Activated naive CD4-positive, alpha-beta T cell treated with anti-CD3 and anti-CD28 coated beads for 36 hours (primary cell): Measurements from ENCODE around the gene C20orf144. TPM values are rescaled to one million over a fixed set of nuclear protein-coding genes. Genes with fewer than 3 reads are reported as not detected.
"Not testable (repeated sequence)": the region's sequence is repeated elsewhere in the genome, so short reads cannot be mapped to it uniquely, and the experiment has no call there.

Experiments used
- CTCF ChIA-PET: fragments of 350-600 bp; sonication (Branson Sonifier 250); formaldehyde crosslinking; loops from one replicate; lab custom pipeline; 2021; ENCODE audit warnings: antibody characterized with exemption; lab: Charles Lee
- DNase-seq: peaks from one replicate; pipeline ENCODE4 v3.0.0-alpha.2; 2020
- H3K27ac Mint-ChIP-seq: one replicate; pipeline ENCODE4 v1.8.0; 2021; ENCODE audit warnings: mild to moderate bottlenecking, mixed read lengths
- H3K27me3 Mint-ChIP-seq: one replicate; pipeline ENCODE4 v1.8.0; 2021; ENCODE audit warnings: low read depth, mixed read lengths
- H3K36me3 Mint-ChIP-seq: one replicate; pipeline ENCODE4 v1.8.0; 2021; ENCODE audit warnings: low read depth, mixed read lengths
- H3K4me1 Mint-ChIP-seq: one replicate; pipeline ENCODE4 v1.8.0; 2021; ENCODE audit warnings: low read depth, mixed read lengths
- H3K4me3 Mint-ChIP-seq: one replicate; pipeline ENCODE4 v1.8.0; 2021; ENCODE audit warnings: mild to moderate bottlenecking, moderate library complexity, mixed read lengths
- H3K9me3 Mint-ChIP-seq: one replicate; pipeline ENCODE4 v1.8.0; 2021; ENCODE audit warnings: mixed read lengths
- intact Hi-C: fragments of 100-400 bp; cut with micrococcal nuclease; formaldehyde crosslinking; loops from one replicate; pipeline ENCODE4 v1.15.1; 2023
- total RNA-seq, 2 experiments: library from RNA; stranded (reverse); gene quantifications; one replicate each; pipeline ENCODE4 v1.2.3, GENCODE V29; 2021

The C20orf144 gene
- total RNA-seq, 2 experiments from 2014 or later, result 0.15 to 0.38 TPM

DNA sequence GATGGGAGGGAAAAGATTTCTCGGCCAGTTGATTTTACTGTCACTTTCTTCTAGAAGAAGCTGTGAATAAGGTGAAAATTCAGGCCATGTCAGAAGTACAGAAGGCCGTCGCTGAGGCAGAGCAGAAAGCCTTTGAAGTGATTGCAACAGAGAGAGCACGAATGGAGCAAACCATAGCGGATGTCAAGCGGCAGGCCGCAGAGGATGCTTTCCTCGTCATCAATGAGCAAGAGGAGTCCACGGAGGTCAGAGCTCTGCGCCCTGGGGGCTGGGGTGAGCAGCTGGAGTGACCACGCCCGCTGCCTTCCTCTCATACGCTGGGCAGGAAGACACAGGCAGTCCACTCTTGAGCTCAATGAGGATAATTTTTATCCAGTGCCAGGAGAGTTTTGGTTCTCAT, 21.8 kb upstream of the C20orf144 start:
- no peaks in the 10 kb centered on the region for H3K4me1 Mint-ChIP-seq
- H3K36me3 Mint-ChIP-seq, result peaks cover 12% of the 10 kb centered on the region
- no peaks in the 10 kb centered on the region for H3K9me3 Mint-ChIP-seq
- H3K27ac Mint-ChIP-seq, result no peak overlapping the region
- DNase-seq, result no peak
- no peak overlapping the region for H3K4me3 Mint-ChIP-seq
- H3K27me3 Mint-ChIP-seq, result no peaks in the 10 kb centered on the region
- intact Hi-C loops, result no loop called here
- CTCF ChIA-PET, result interaction anchor here (0.6 kb wide), 1 partner anchor 83 kb away, joined by 4 read pairs; no protein-coding TSS in a partner anchor

DNA sequence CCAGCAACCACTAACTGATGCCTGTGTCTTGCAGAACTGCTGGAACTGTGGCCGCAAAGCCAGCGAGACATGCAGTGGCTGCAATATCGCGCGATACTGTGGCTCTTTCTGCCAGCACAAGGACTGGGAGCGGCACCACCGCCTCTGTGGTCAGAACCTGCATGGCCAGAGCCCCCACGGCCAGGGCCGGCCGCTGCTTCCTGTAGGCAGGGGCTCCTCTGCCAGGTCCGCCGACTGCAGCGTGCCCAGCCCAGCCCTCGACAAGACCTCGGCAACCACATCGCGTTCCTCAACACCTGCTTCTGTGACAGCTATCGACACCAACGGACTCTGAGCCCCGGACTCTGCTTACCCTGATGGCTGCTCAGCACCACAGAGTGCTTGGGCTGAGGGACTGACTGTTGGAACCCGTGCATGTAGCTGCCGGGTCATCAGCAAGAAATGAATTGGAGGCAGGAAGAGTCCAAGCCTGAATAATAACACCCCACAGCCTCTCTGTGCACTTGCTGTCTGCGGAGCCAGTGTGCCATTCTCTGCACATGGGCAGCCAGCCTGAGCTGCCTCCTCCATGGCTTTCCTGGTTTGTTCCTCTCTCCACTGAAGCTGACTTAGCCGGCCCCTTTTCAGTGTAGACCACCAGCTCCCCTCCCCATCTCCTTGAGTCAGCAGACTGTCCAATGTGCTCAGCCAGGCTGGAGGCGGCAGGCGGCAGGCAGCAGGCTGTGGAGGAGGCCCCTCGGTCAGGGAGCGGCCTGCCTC, 17.6 kb upstream of the C20orf144 start:
- Mint-ChIP-seq H3K27me3 (no peaks in the 10 kb centered on the region), H3K4me3 (no peak overlapping the region), H3K36me3 (peaks cover 9% of the 10 kb centered on the region), H3K4me1 (peaks cover 3% of the 10 kb centered on the region), H3K9me3 (no peaks in the 10 kb centered on the region), H3K27ac (no peak overlapping the region)
- intact Hi-C loops, result no loop called here
- no peak for DNase-seq
- CTCF ChIA-PET, result no interaction called here

DNA sequence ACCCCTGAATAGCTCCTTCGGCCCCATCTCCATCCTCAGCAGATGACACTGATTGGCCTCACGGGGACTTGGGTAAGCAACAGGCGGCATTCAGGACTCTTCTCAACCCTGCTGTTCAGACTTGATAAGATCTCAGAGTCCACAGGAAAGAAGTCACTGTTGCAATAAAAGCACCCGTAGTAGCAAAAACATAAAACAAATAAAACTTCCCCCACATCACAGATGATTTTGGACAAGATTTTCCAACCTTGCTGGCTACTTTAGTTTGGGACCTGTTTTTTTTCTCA, 17.1 kb upstream of the C20orf144 start:
- CTCF ChIA-PET, result no interaction called here

DNA sequence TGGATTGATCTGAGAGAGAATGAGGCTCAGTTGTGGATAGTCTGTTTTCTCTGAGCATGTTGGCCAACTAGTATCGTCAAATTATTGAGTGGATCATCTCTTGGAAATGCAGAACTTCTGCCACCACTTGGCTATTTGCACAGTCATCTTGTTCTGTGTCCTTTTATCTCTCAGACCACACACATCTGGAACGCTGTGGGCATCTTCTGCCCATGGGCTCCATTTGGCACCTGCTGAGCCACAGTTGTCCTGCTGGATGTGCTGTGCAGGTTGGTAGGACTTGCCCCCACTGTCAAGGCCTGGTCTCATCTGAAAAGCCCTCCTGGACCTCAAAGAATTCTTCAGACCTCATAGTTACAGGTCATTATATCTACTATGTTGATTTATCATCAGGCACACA, 16.7 kb upstream of the C20orf144 start:
- Mint-ChIP-seq H3K27ac (no peak overlapping the region), H3K4me3 (no peak overlapping the region), H3K4me1 (peaks cover 7% of the 10 kb centered on the region), H3K36me3 (peaks cover 9% of the 10 kb centered on the region), H3K9me3 (no peaks in the 10 kb centered on the region), H3K27me3 (no peaks in the 10 kb centered on the region)
- CTCF ChIA-PET, result interaction anchor here (1.1 kb wide), 1 partner anchor 173 kb away, joined by 4 read pairs; no protein-coding TSS in a partner anchor
- no peak for DNase-seq
- intact Hi-C loops, result no loop called here

More for the DNA sequence above, 17.1 kb upstream of the C20orf144 start:
- Mint-ChIP-seq H3K4me3 (no peak overlapping the region), H3K9me3 (no peaks in the 10 kb centered on the region), H3K4me1 (peaks cover 7% of the 10 kb centered on the region), H3K27ac (no peak overlapping the region), H3K36me3 (peaks cover 9% of the 10 kb centered on the region), H3K27me3 (no peaks in the 10 kb centered on the region)
- intact Hi-C loops, result no loop called here
- DNase-seq, result no peak

- no peak overlapping the region for H3K4me3 Mint-ChIP-seq
- H3K36me3 Mint-ChIP-seq, result peaks cover 8% of the 10 kb centered on the region
- no peaks in the 10 kb centered on the region for H3K9me3 Mint-ChIP-seq
- H3K4me1 Mint-ChIP-seq, result peaks cover 7% of the 10 kb centered on the region
- intact Hi-C loops, result no loop called here
- H3K27me3 Mint-ChIP-seq, result no peaks in the 10 kb centered on the region
- DNase-seq, result no peak
- H3K27ac Mint-ChIP-seq, result no peak overlapping the region
- CTCF ChIA-PET, result interaction anchor here (1.1 kb wide), 1 partner anchor 174 kb away, joined by 4 read pairs; no protein-coding TSS in a partner anchor
These were observed 15.9 kb upstream of the C20orf144 start for GRCh38 chr20:33646191-33646590.

- H3K36me3 Mint-ChIP-seq, H3K27ac Mint-ChIP-seq, intact Hi-C loops, H3K27me3 Mint-ChIP-seq, DNase-seq, H3K9me3 Mint-ChIP-seq, H3K4me3 Mint-ChIP-seq: not testable (repeated sequence)
- H3K4me1 Mint-ChIP-seq, result peaks cover 15% of the 10 kb centered on the region
- CTCF ChIA-PET, result interaction anchor here (0.8 kb wide), 1 partner anchor 19 kb away, joined by 3 read pairs; no protein-coding TSS in a partner anchor
These were observed 15.0 kb upstream of the C20orf144 start for GRCh38 chr20:33646959-33647602.

DNA sequence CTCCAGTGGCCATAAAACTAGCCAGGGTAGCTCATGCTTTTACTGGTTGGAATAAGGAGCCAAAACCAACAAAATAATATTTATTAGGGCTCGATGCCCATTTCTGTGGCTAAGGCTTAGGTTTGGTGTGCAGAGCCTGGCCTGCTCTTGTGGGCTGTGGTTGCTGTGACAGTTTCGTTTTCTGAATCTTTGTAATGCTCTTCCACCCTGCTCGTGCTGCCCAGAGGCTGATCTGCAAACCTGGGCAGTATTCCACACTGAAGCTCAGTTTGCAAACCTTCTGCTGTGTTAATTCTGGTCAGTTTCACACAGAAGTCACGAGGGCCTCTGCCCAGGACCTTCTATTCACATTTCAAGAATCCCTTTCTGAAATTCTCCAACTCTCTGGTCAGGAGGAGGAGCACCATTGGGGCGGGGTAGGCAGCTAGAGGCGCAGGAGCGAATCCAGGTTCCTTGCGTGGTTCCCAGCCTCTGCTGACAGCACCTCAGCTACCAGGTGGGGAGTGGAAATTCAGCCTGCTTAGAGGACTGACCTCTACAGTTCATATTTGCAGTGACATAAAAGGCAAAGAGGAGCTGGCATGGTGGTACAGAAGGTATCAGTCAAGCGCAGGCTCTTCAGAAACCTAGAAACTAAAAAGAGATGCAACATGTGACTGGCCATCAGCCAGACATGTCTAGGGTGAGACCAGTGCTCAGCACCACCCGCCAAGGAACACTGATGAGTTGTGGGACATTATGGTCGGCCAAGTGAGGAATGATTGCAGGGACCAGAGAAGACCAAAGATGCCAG, 14.3 kb upstream of the C20orf144 start:
- Mint-ChIP-seq H3K27me3 (no peaks in the 10 kb centered on the region), H3K36me3 (peaks cover 8% of the 10 kb centered on the region), H3K9me3 (no peaks in the 10 kb centered on the region), H3K27ac (no peak overlapping the region), H3K4me1 (peaks cover 22% of the 10 kb centered on the region), H3K4me3 (no peak overlapping the region)
- intact Hi-C loops, result no loop called here
- DNase-seq, result no peak
- CTCF ChIA-PET, result interaction anchor here (0.5 to 0.8 kb wide), 2 partner anchors 18 to 99 kb away, joined by 3 read pairs; no protein-coding TSS in a partner anchor

DNA sequence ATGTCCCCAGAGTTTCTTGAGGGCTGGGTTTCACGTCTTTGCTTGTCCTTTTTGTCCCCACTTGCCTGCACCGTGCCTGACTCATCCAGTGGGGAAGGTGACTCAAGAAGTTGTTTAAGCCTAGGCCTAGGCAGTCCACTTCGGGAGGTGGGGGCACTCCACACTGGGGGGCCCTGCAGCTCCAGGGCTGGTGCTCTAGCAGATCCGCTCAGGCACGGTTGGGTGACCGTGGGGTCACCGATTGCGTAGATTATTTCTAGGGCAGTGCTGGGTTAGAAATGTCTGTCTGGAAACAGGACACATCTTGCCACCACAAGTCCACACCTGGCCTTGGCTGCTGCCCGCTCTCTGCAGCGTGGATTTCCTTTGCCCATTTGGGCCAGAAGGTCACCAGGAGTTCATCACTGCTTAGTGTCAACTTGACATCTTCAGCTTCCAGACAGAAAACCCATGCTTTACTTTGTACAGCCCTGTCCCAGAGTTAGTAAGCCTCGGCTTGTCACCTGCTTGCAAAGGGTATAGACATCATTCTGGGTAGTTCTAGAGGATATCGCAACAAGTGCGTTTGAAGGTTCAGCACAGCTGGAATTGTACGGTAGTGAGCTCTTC, 13.6 kb upstream of the C20orf144 start:
- no peak overlapping the region for H3K27ac Mint-ChIP-seq
- no peak for DNase-seq
- no peaks in the 10 kb centered on the region for H3K9me3 Mint-ChIP-seq
- H3K4me1 Mint-ChIP-seq, result peaks cover 29% of the 10 kb centered on the region
- intact Hi-C loops, result no loop called here
- no peaks in the 10 kb centered on the region for H3K27me3 Mint-ChIP-seq
- peaks cover 8% of the 10 kb centered on the region for H3K36me3 Mint-ChIP-seq
- no peak overlapping the region for H3K4me3 Mint-ChIP-seq
- CTCF ChIA-PET, result interaction anchor here (1.3 kb wide), 1 partner anchor 191 kb away, joined by 4 read pairs; no protein-coding TSS in a partner anchor

- H3K9me3 Mint-ChIP-seq, result no peaks in the 10 kb centered on the region
- DNase-seq, result no peak
- peaks cover 34% of the 10 kb centered on the region for H3K4me1 Mint-ChIP-seq
- H3K27ac Mint-ChIP-seq, result no peak overlapping the region
- H3K4me3 Mint-ChIP-seq, result no peak overlapping the region
- CTCF ChIA-PET, result interaction anchor here (1.3 kb wide), 1 partner anchor 192 kb away, joined by 4 read pairs; no protein-coding TSS in a partner anchor
- intact Hi-C loops, result no loop called here
- peaks cover 8% of the 10 kb centered on the region for H3K36me3 Mint-ChIP-seq
- H3K27me3 Mint-ChIP-seq, result no peaks in the 10 kb centered on the region
These were observed 12.9 kb upstream of the C20orf144 start for GRCh38 chr20:33649201-33649681.

GRCh38 chr20:33650111-33650752, 11.9 kb upstream of the C20orf144 start:
- DNase-seq, result no peak
- Mint-ChIP-seq H3K4me1 (peaks cover 36% of the 10 kb centered on the region), H3K27me3 (no peaks in the 10 kb centered on the region), H3K9me3 (no peaks in the 10 kb centered on the region), H3K4me3 (no peak overlapping the region), H3K36me3 (peaks cover 6% of the 10 kb centered on the region), H3K27ac (no peak overlapping the region)
- CTCF ChIA-PET, result interaction anchor here (0.6 kb wide), 2 partner anchors 16 to 196 kb away, joined by 3 read pairs; partner anchors contain the start of gene ACTL10
- intact Hi-C loops, result no loop called here

- Mint-ChIP-seq H3K27ac (peak overlapping the region; percentile 13), H3K36me3 (peaks cover 2% of the 10 kb centered on the region), H3K4me3 (no peak overlapping the region), H3K4me1 (peaks cover 36% of the 10 kb centered on the region), H3K9me3 (no peaks in the 10 kb centered on the region), H3K27me3 (no peaks in the 10 kb centered on the region)
- CTCF ChIA-PET, result interaction anchor here (0.6 to 1.5 kb wide), 3 partner anchors 17 to 197 kb away, joined by 3 to 5 read pairs (median 3); no protein-coding TSS in a partner anchor
- intact Hi-C loops, result no loop called here
- no peak for DNase-seq
These were observed 11.2 kb upstream of the C20orf144 start for GRCh38 chr20:33650753-33651561.
